ENCODE results near the gene SLC41A2.
"Not testable (repeated sequence)": the region's sequence is repeated elsewhere in the genome, so short reads cannot be mapped to it uniquely, and the experiment has no call there.

SLC41A2 gene

GRCh38 chr12:104956870-104957718, 996 bp downstream of the SLC41A2 start:
- no peak for TF ChIP-seq JUND (IDR thresholded peaks at IDR 0.05; ENCODE audit: low read depth)
- in situ Hi-C loops (cut with HindIII; ENCODE audit: low pct_unique_long_range_greater_than_20kb, low sequenced_read_pairs): no loop called here
- peak in 1 of 2 experiments; percentile 35 for DNase-seq (ENCODE audit: low read depth in 1 of 2, low spot score in 1 of 2)

DNA sequence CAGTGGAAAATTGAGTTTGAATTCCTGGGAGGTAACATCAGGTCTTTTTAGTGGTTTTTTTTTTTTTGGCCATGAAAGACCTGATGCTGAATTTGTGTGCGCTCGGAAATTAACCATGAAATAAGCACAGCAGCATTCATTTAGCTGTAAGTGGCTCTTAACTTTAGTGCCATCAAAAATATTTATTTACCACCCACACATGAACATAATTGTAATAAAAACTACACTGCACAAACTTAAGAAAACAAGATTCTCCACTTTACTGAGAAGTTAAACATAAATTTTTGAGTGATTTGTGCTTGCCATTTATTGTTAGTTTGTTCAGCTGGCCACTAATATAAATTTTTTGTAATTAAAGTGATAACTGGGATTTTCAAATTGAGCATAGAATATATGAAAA, 2.4 kb downstream of the SLC41A2 start:
- DNase-seq (ENCODE audit: low read depth in 1 of 2, low spot score in 1 of 2): no peak
- no peak for TF ChIP-seq JUND (IDR thresholded peaks at IDR 0.05; ENCODE audit: low read depth)
- in situ Hi-C loops (cut with HindIII; ENCODE audit: low pct_unique_long_range_greater_than_20kb, low sequenced_read_pairs): no loop called here

GRCh38 chr12:104953323-104953722, 4.8 kb downstream of the SLC41A2 start:
- in situ Hi-C loops (cut with HindIII; ENCODE audit: low pct_unique_long_range_greater_than_20kb, low sequenced_read_pairs): no loop called here
- no peak for DNase-seq (ENCODE audit: low read depth in 1 of 2, low spot score in 1 of 2)
- TF ChIP-seq JUND (IDR thresholded peaks at IDR 0.05; ENCODE audit: low read depth): no peak

DNA sequence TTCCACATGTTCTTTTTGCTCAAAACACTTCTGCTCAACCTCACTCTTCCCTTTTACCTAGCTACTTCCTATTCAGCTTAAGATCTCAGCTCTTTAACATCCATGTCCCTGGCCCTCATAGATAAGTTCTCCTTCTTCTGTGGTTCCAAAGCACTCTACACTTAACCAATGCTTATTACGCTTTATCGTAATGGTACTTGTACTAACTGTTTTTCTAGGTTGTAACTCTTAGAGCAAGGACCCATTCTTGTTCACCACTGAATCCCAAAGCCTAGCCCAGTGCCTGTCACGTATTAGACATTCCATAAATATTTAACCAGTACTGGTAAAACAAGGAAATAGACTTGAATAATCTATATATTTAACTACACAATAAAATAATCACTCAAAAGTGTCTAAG, 5.3 kb downstream of the SLC41A2 start:
- TF ChIP-seq JUND (IDR thresholded peaks at IDR 0.05; ENCODE audit: low read depth): no peak
- DNase-seq (ENCODE audit: low read depth in 1 of 2, low spot score in 1 of 2): no peak
- in situ Hi-C loops (cut with HindIII; ENCODE audit: low pct_unique_long_range_greater_than_20kb, low sequenced_read_pairs): no loop called here

DNA sequence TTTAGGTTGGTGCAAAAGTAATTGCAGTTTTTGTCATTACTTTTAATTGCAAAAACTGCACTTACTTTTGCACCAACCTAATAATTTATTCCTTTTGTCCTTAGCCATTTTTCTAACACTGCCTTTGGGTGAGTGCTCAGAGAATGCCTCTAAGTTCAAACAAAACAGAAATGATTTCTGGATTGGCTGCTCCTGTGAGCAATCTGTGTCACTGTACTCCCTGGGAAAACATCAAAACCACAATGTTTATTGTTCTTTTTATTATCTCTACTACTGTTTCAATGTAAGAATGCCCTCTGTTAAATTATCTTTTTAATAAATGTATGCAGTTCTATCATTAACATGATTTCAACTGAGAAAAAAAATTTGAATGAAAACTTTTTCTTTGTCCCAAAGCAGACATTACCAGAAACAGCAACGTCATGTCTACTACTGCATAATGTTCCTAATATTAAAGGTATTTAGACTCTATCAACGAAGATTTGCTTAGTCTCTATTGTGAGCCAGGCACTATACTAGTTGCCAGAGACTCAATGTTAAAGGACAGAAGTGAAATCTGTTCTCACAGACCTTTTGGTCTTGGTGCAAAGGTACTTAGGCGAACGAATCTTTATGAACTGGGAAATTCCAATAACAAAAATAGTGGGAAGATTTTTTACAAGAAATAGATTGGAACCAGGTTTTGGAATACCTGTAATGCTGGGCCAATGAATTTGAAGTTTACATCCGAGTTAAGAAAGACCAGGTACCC, 6.2 kb downstream of the SLC41A2 start:
- TF ChIP-seq JUND (IDR thresholded peaks at IDR 0.05; ENCODE audit: low read depth): no peak
- in situ Hi-C loops (cut with HindIII; ENCODE audit: low pct_unique_long_range_greater_than_20kb, low sequenced_read_pairs): no loop called here
- DNase-seq (ENCODE audit: low read depth in 1 of 2, low spot score in 1 of 2): peak in 1 of 2 experiments; percentile 34

DNA sequence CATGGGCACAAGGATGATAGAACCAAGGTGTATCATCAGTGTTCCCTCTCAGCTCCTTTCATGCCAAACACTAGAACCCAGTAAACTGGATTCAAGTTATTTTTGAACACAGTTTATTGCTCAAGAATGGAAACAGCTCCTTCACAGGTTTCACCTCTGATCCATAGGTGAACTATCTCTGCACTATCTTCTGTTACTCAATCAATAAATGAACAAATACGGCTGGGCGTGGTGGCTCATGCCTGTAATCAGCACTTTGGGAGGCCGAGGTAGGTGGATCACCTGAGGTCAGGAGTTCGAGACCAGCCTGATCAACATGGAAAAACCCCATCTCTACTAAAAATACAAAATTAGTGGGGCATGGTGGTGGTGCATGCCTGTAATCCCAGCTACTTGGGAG, 9.4 kb downstream of the SLC41A2 start:
- DNase-seq (ENCODE audit: low read depth in 1 of 2, low spot score in 1 of 2); in situ Hi-C loops (cut with HindIII; ENCODE audit: low pct_unique_long_range_greater_than_20kb, low sequenced_read_pairs): not testable (repeated sequence)

GRCh38 chr12:104944252-104944651, 13.8 kb downstream of the SLC41A2 start:
- DNase-seq (ENCODE audit: low read depth in 1 of 2, low spot score in 1 of 2): no peak

DNA sequence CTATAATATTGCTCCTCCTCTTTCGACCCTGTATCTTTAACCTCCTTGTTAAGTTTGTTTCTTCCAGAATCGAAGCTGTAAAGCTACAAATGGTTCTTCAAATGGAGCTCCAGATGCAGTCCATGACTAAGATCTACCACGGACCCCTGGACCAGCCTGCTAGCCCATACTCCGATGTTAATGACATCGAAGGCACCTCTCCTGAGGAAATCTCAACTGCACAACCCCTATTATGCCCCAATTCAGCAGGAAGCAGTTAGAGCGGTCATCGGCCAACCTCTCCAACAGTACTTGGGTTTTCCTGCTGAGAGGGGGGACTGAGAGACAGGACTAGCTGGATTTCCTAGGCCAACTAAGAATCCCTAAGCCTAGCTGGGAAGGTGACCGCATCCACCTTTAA, 14.7 kb downstream of the SLC41A2 start:
- DNase-seq (ENCODE audit: low read depth in 1 of 2, low spot score in 1 of 2); in situ Hi-C loops (cut with HindIII; ENCODE audit: low pct_unique_long_range_greater_than_20kb, low sequenced_read_pairs): not testable (repeated sequence)

More at GRCh38 chr12:104944252-104944651, 13.8 kb downstream of the SLC41A2 start:
- in situ Hi-C loops (cut with HindIII; ENCODE audit: low pct_unique_long_range_greater_than_20kb, low sequenced_read_pairs): no loop called here
- TF ChIP-seq JUND (IDR thresholded peaks at IDR 0.05; ENCODE audit: low read depth): no peak

GRCh38 chr12:104942075-104942474, 16.0 kb downstream of the SLC41A2 start:
- no peak for TF ChIP-seq JUND (IDR thresholded peaks at IDR 0.05; ENCODE audit: low read depth)
- in situ Hi-C loops (cut with HindIII; ENCODE audit: low pct_unique_long_range_greater_than_20kb, low sequenced_read_pairs): no loop called here

GRCh38 chr12:104941454-104941853, 16.6 kb downstream of the SLC41A2 start:
- no peak for DNase-seq (ENCODE audit: low read depth in 1 of 2, low spot score in 1 of 2)
- in situ Hi-C loops (cut with HindIII; ENCODE audit: low pct_unique_long_range_greater_than_20kb, low sequenced_read_pairs): no loop called here
- TF ChIP-seq JUND (IDR thresholded peaks at IDR 0.05; ENCODE audit: low read depth): no peak

More at GRCh38 chr12:104942075-104942474, 16.0 kb downstream of the SLC41A2 start:
- DNase-seq (ENCODE audit: low read depth in 1 of 2, low spot score in 1 of 2): no peak

- TF ChIP-seq JUND (IDR thresholded peaks at IDR 0.05; ENCODE audit: low read depth): no peak
- in situ Hi-C loops (cut with HindIII; ENCODE audit: low pct_unique_long_range_greater_than_20kb, low sequenced_read_pairs): no loop called here
- DNase-seq (ENCODE audit: low read depth in 1 of 2, low spot score in 1 of 2): no peak
These were observed 19.0 kb downstream of the SLC41A2 start for GRCh38 chr12:104939089-104939488.

DNA sequence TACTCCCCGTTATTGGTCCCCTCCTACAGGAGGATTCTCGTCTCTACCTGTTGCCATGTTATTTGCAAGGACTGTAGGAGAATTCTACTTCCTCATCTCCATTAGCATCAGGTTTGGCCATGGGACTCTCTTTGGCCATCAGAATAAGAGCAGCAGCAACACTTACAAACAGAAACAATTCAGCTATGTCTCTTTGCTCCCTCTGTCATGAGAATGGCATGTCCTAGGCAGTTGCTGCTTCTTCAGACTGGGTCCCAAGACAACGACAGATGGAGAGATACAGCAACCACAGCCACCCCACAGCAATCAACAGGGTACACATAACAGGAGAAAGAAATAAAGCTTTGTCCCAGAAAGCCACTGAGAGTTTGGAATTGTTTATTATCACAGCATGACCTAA, 19.7 kb downstream of the SLC41A2 start:
- TF ChIP-seq JUND (IDR thresholded peaks at IDR 0.05; ENCODE audit: low read depth): no peak
- in situ Hi-C loops (cut with HindIII; ENCODE audit: low pct_unique_long_range_greater_than_20kb, low sequenced_read_pairs): no loop called here
- DNase-seq (ENCODE audit: low read depth in 1 of 2, low spot score in 1 of 2): peak in 1 of 2 experiments; percentile 42

DNA sequence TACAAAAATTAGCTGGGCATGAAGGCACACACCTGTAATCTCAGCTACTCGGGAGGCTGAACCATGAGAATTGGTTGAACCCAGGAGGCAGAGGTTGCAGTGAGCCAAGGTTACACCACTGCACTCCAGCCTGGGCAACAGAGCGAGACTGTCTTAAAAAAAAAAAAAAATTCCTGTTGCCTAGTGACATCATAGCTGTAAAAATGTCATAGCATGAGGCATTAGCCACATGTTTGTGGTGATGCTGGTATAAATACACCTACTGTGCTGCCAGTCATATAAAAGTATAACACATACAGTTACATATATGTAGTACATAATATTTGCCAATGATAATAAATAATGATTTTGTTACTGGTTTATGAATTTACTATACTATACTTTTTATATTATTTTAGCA, 22.2 kb downstream of the SLC41A2 start:
- TF ChIP-seq JUND (IDR thresholded peaks at IDR 0.05; ENCODE audit: low read depth): no peak
- DNase-seq (ENCODE audit: low read depth in 1 of 2, low spot score in 1 of 2): no peak
- in situ Hi-C loops (cut with HindIII; ENCODE audit: low pct_unique_long_range_greater_than_20kb, low sequenced_read_pairs): no loop called here
